Karpas-422 (cell line): Measurements from ENCODE around the gene NTN5. TPM values are rescaled to one million over a fixed set of nuclear protein-coding genes. Genes with fewer than 3 reads are reported as not detected.
A peak's percentile ranks its signal among the peaks of the same experiment; 100 is the strongest.

Source experiments
- DNase-seq: peaks from one replicate; pipeline ENCODE4 v3.0.0-alpha.2; 2015
- H2AFZ ChIP-seq: fragments of 200-600 bp; sonication (generic); 2 replicates; pipeline ENCODE4 v1.6.1; 2014; ENCODE audit warnings: antibody characterized with exemption, low read length, mixed read lengths
- H3K27ac ChIP-seq: fragments of 200-600 bp; sonication (generic); 2 replicates; pipeline ENCODE4 v1.5.1; 2014; ENCODE audit warnings: mild to moderate bottlenecking, low read length, moderate library complexity
- H3K27me3 ChIP-seq: fragments of 200-600 bp; sonication (generic); 2 replicates; pipeline ENCODE4 v1.6.1; 2014; ENCODE audit warnings: low read length, mixed read lengths
- H3K36me3 ChIP-seq: fragments of 200-600 bp; sonication (generic); 2 replicates; pipeline ENCODE4 v1.6.1; 2014; ENCODE audit warnings: low read length, mixed read lengths; ENCODE audit not compliant: insufficient read depth
- H3K4me1 ChIP-seq: fragments of 200-600 bp; sonication (generic); 2 replicates; pipeline ENCODE4 v1.6.1; 2014; ENCODE audit warnings: mild to moderate bottlenecking, low read length, mixed read lengths
- H3K4me2 ChIP-seq: fragments of 200-600 bp; sonication (generic); 2 replicates; pipeline ENCODE4 v1.6.1; 2014; ENCODE audit warnings: low read length, low read depth, mild to moderate bottlenecking; ENCODE audit not compliant: poor library complexity, severe bottlenecking
- H3K4me3 ChIP-seq: fragments of 200-600 bp; sonication (generic); 2 replicates; pipeline ENCODE4 v1.5.1; 2014; ENCODE audit warnings: mild to moderate bottlenecking, antibody characterized with exemption, low read length, mixed read lengths
- H3K79me2 ChIP-seq: fragments of 200-600 bp; sonication (generic); 2 replicates; pipeline ENCODE4 v1.6.1; 2014; ENCODE audit warnings: mild to moderate bottlenecking, low read length, mixed read lengths
- H3K9ac ChIP-seq: fragments of 200-600 bp; sonication (generic); 2 replicates; pipeline ENCODE4 v1.6.0; 2014; ENCODE audit warnings: low read length
- H3K9me2 ChIP-seq: fragments of 200-600 bp; sonication (generic), shearing (Covaris generic); replicated peaks from 2 replicates; pipeline ENCODE4 v1.6.0; 2014; ENCODE audit warnings: mild to moderate bottlenecking, low read length, moderate library complexity; ENCODE audit not compliant: insufficient read depth
- H3K9me3 ChIP-seq: fragments of 300-700, 200-600 bp; sonication (generic); 2 replicates; pipeline ENCODE4 v1.6.1; 2014; ENCODE audit warnings: low read length, mixed read lengths
- H4K20me1 ChIP-seq: fragments of 200-600 bp; sonication (generic); 2 replicates; pipeline ENCODE4 v1.6.1; 2014; ENCODE audit warnings: mild to moderate bottlenecking, antibody characterized with exemption, low read length, low read depth; ENCODE audit not compliant: insufficient read depth
- total RNA-seq: library from RNA; depleted of rRNA; stranded (reverse); fragments of >200 nt; shearing (Covaris generic); gene quantifications from 2 replicates; pipeline ENCODE4 v1.2.3, GENCODE V29; 2014; ENCODE audit warnings: low replicate concordance

NTN5 gene
- total RNA-seq, 1 experiment from 2014 or later: not detected

- Histone ChIP-seq H3K4me2 (no peak overlapping the region), H3K27me3 (no peaks in the 10 kb centered on the region), H3K9me3 (no peaks in the 10 kb centered on the region)
Observed at GRCh38 chr19:48716562-48717291, 43.9 kb upstream of the NTN5 start.

DNA sequence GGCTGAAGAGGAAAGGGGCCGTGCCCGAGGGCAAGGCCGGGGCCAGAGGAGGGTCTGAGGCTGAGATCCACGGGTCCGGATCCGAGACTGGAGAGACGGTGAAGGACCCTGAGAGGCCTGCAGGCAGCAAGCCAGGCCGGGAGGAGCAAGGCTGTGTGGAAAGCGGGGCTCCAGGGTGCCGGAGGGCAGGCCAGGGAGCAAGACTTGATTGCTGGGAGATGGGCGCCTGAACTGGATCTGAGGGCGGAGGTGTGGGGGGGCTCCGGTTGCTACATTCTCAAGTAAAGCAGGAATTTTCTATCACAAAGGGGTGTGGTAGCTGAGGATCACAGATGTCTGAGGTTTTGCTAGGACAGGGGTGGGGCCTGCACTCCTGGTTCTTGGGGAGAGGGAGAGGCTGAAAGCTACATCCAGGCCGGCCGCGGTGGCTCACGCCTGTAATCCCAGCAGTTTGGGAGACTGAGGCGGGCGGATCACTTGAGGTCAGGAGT lies 42.9 kb upstream of the NTN5 start:
- no peaks in the 10 kb centered on the region for H4K20me1 ChIP-seq
- H3K9me2 ChIP-seq: no peaks in the 10 kb centered on the region
- H3K27me3 ChIP-seq: no peaks in the 10 kb centered on the region
- peak overlapping the region; percentile 100 for H3K4me2 ChIP-seq
- H3K79me2 ChIP-seq: peaks cover 9% of the 10 kb centered on the region; the same call in 1 of the 2 replicates
- no peak overlapping the region for H2AFZ ChIP-seq
- peak overlapping the region; percentile 96 for H3K9ac ChIP-seq
- no peak for DNase-seq
- peaks cover 5% of the 10 kb centered on the region for H3K9me3 ChIP-seq
- H3K27ac ChIP-seq: no peak overlapping the region
- H3K36me3 ChIP-seq: no peaks in the 10 kb centered on the region
- H3K4me3 ChIP-seq: peak overlapping the region; percentile 80; the same call in 1 of the 2 replicates
- peaks cover 28% of the 10 kb centered on the region for H3K4me1 ChIP-seq

More at GRCh38 chr19:48716562-48717291, 43.9 kb upstream of the NTN5 start:
- Histone ChIP-seq H3K79me2 (peaks cover 9% of the 10 kb centered on the region; the same call in 1 of the 2 replicates), H4K20me1 (no peaks in the 10 kb centered on the region), H3K4me3 (no peak overlapping the region), H3K27ac (no peak overlapping the region), H3K9me2 (no peaks in the 10 kb centered on the region), H2AFZ (no peak overlapping the region), H3K4me1 (peaks cover 32% of the 10 kb centered on the region), H3K9ac (no peak overlapping the region), H3K36me3 (no peaks in the 10 kb centered on the region)
- no peak for DNase-seq

DNA sequence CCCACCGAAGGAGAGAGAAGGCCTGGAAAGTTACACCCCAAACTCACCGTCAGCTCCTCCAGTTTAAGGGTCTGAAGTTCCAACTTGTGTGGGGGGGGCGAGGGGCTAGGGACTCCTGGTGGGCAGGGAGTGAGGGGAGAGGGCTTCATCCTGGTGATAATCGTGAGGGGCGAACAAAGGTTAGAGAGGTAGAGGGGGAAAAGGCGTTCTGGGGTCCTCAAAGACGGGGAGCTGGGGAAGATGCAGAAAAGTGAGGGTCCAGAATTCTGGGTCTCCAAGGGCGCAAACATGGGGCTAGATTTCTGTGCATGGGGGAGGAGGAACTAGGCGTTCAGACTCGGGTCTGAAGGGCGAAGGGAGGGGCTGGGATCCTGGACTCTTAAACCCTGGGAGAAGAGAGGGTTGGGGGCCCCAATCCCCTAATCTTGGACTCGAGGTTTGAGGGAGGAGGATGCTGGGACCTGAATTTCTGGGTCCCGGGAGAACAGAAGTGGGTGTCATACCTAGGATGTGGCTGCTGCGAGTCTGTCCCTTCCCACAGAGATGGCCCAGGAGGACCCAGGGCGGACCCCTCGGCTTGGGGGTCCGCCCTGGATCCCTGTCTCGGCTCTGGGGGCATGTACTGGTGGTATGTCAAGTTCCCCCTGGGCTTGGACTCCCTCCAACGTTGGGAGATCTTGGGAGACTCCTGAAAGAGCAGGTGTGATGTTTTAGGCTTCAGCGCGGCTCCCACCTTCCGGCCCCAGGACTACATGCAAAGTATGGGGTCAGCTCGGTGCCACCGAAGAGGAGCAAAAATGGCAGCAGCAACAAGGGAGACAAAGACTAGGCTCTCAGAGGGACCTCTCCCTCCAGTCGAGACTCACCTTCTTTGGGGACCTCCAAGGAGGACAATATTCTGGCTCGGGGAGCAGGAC lies 42.2 kb upstream of the NTN5 start:
- Histone ChIP-seq H3K4me3 (peak overlapping the region; percentile 80), H3K36me3 (no peaks in the 10 kb centered on the region), H3K9ac (peak overlapping the region; percentile 96), H3K27me3 (no peaks in the 10 kb centered on the region), H3K27ac (peak overlapping the region; percentile 35), H3K9me2 (no peaks in the 10 kb centered on the region), H3K9me3 (peaks cover 5% of the 10 kb centered on the region), H3K4me2 (peak overlapping the region; percentile 100), H4K20me1 (no peaks in the 10 kb centered on the region), H3K79me2 (peaks cover 9% of the 10 kb centered on the region; the same call in 1 of the 2 replicates), H2AFZ (peak overlapping the region; percentile 25; the same call in 1 of the 2 replicates), H3K4me1 (peaks cover 23% of the 10 kb centered on the region)
- DNase-seq: no peak

DNA sequence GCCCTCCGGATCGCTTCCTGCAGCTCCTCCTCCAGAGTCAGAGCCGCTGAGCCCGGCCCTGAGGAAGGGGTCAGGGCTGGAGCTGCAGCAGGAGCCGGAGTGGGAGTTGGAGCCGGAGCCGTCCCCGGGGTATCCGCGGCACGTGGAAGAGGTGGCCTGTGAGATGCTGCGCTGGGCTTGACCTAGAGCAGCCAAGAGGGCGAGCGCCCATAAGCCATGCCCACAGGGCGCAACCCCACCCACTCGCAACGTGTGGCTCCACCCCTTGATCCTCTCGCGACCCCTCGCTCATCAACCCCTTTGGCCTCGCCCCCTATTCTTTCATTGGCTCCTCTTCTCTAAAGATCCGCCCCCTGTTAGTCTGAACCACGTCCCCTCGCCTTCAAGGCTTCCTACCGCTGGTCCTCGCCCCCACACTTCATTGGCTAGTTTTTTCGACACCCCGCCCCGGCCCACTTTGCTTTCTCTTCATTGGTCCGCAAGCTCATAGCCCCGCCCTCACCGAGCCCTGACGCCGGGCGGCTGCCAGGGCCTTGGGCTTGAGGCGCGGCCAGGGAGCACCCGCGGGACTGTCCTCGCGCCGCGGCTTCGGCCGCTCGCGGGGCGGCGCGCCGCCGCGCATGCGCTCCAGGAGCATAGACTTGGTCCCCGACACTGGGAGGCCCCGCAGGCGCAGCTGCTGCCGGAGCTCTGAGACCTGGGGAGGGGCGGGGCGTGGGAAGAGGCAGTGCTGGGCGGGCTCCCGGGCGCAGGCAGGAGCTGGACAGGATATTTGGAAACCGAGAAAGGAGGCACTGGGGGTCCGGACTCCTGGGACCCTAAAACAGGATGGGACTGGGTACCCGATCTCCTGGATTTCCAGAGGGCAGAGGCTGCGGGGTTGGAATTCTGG lies 41.3 kb upstream of the NTN5 start:
- peaks cover 21% of the 10 kb centered on the region for H3K4me1 ChIP-seq
- peak overlapping the region; percentile 96 for H3K9ac ChIP-seq
- H4K20me1 ChIP-seq: no peaks in the 10 kb centered on the region
- no peaks in the 10 kb centered on the region for H3K36me3 ChIP-seq
- H3K4me3 ChIP-seq: peak overlapping the region; percentile 80
- H3K9me3 ChIP-seq: peaks cover 5% of the 10 kb centered on the region
- peak overlapping the region; percentile 45 for H2AFZ ChIP-seq
- H3K27ac ChIP-seq: peak overlapping the region; percentile 35
- peak; percentile 100 for DNase-seq
- H3K79me2 ChIP-seq: peaks cover 9% of the 10 kb centered on the region; the same call in 1 of the 2 replicates
- peak overlapping the region; percentile 100 for H3K4me2 ChIP-seq
- no peaks in the 10 kb centered on the region for H3K27me3 ChIP-seq
- H3K9me2 ChIP-seq: no peaks in the 10 kb centered on the region

DNA sequence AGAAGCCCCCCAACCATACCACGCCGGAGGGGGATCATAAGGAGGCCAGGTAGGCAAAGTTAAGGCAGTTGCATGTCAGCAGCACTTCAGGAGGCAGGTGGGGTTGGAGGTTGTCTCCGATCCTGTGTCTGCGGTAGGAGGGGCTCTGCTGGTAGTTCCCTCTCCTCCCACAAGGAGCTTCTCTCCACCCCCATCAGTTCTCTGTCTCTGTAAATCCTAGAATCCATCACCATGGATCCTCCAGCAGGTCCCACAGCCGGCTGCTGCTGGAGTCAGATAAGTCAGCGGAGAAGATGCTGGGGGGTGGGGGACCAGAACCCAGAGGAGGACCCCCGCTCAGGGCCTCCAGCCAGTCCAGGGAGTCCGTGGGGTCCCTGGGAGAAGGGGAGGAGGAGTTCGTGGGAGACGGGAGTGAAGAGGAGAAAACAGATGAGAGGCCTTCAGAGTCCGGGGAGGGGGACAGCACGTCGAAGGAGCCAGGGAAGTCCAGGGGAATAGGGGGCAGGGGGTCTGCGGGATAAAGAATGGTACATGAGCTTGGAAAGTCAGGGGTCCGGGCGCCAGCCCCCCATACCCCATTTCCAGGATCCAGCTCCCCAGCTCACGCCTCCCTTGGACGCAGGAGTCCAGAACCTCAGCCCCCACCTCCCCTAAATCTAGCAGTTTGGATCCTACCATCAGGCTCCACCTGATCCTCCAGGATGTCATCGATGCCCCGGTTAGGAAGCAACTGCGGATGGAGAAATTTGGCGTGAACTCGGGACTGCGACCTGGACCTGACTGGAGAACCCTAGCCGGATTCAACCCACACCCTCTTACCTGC lies 40.4 kb upstream of the NTN5 start:
- H3K36me3 ChIP-seq: no peaks in the 10 kb centered on the region
- no peaks in the 10 kb centered on the region for H4K20me1 ChIP-seq
- no peak for DNase-seq
- H3K27me3 ChIP-seq: no peaks in the 10 kb centered on the region
- peak overlapping the region; percentile 78 for H3K9ac ChIP-seq
- H3K27ac ChIP-seq: no peak overlapping the region
- peak overlapping the region; percentile 45 for H2AFZ ChIP-seq
- peak overlapping the region; percentile 71 for H3K4me2 ChIP-seq
- no peaks in the 10 kb centered on the region for H3K9me2 ChIP-seq
- peaks cover 9% of the 10 kb centered on the region; the same call in 1 of the 2 replicates for H3K79me2 ChIP-seq
- H3K9me3 ChIP-seq: peaks cover 5% of the 10 kb centered on the region
- peaks cover 21% of the 10 kb centered on the region for H3K4me1 ChIP-seq
- peak overlapping the region; percentile 77 for H3K4me3 ChIP-seq

GRCh38 chr19:48711106-48711662 lies 38.4 kb upstream of the NTN5 start:
- Histone ChIP-seq H3K4me3 (no peak overlapping the region), H3K9me2 (no peaks in the 10 kb centered on the region), H3K4me1 (peaks cover 21% of the 10 kb centered on the region), H3K79me2 (peaks cover 9% of the 10 kb centered on the region; the same call in 1 of the 2 replicates), H4K20me1 (no peaks in the 10 kb centered on the region), H3K27ac (no peak overlapping the region), H3K4me2 (no peak overlapping the region), H3K9ac (no peak overlapping the region), H3K36me3 (no peaks in the 10 kb centered on the region), H2AFZ (no peak overlapping the region), H3K27me3 (no peaks in the 10 kb centered on the region), H3K9me3 (peaks cover 5% of the 10 kb centered on the region)
- DNase-seq: no peak

- H3K4me1 ChIP-seq: peaks cover 8% of the 10 kb centered on the region
- no peaks in the 10 kb centered on the region for H3K36me3 ChIP-seq
- H3K27ac ChIP-seq: no peak overlapping the region
- H3K4me2 ChIP-seq: no peak overlapping the region
- no peak overlapping the region for H3K4me3 ChIP-seq
- no peak overlapping the region for H2AFZ ChIP-seq
- DNase-seq: no peak
- H3K9me3 ChIP-seq: peaks cover 5% of the 10 kb centered on the region
- H3K9me2 ChIP-seq: no peaks in the 10 kb centered on the region
- H3K27me3 ChIP-seq: no peaks in the 10 kb centered on the region
- H3K79me2 ChIP-seq: peaks cover 9% of the 10 kb centered on the region; the same call in 1 of the 2 replicates
- no peaks in the 10 kb centered on the region for H4K20me1 ChIP-seq
- H3K9ac ChIP-seq: no peak overlapping the region
Observed at GRCh38 chr19:48708471-48708870, 35.7 kb upstream of the NTN5 start.
